Activated CD8-positive, alpha-beta memory T cell treated with anti-CD3 and anti-CD28 coated beads, Interleukin-2, amount 10 ng/mL, durations not matched to agents 7 days and 5 days (primary cell): ENCODE measurements around the gene RNU4-1. TPM values are rescaled to one million over a fixed set of nuclear protein-coding genes. Genes with fewer than 3 reads are reported as not detected.

ENCODE experiments used
- ATAC-seq: fragments of 150-1000 bp; cut with Tn5 transposase; one replicate; pipeline ENCODE4 v1.10.0; 2021; ENCODE audit warnings: moderate library complexity
- CTCF ChIA-PET: fragments of 350-600 bp; sonication (Branson Sonifier 250); formaldehyde crosslinking; loops from one replicate; lab custom pipeline; 2021; ENCODE audit warnings: antibody characterized with exemption; lab: Charles Lee
- DNase-seq: peaks from one replicate; pipeline ENCODE4 v3.0.0-alpha.2; 2020
- H3K27ac Mint-ChIP-seq: one replicate; pipeline ENCODE4 v1.8.0; 2021; ENCODE audit warnings: mild to moderate bottlenecking, mixed read lengths
- H3K27me3 Mint-ChIP-seq: one replicate; pipeline ENCODE4 v1.8.0; 2021; ENCODE audit warnings: mixed read lengths
- H3K36me3 Mint-ChIP-seq: one replicate; pipeline ENCODE4 v1.8.0; 2021; ENCODE audit warnings: mild to moderate bottlenecking, mixed read lengths
- H3K4me1 Mint-ChIP-seq: one replicate; pipeline ENCODE4 v1.8.0; 2021; ENCODE audit warnings: mixed read lengths
- H3K4me3 Mint-ChIP-seq: one replicate; pipeline ENCODE4 v1.8.0; 2021; ENCODE audit warnings: mild to moderate bottlenecking, moderate library complexity, mixed read lengths
- H3K9me3 Mint-ChIP-seq: one replicate; pipeline ENCODE4 v1.8.0; 2022; ENCODE audit warnings: low read depth, mixed read lengths
- total RNA-seq, 2 experiments: library from RNA; stranded (reverse); gene quantifications; one replicate each; pipeline ENCODE4 v1.2.3, GENCODE V29; 2021

Gene RNU4-1
- total RNA-seq, 2 experiments from 2014 or later = 780 to 2,122 TPM

DNA sequence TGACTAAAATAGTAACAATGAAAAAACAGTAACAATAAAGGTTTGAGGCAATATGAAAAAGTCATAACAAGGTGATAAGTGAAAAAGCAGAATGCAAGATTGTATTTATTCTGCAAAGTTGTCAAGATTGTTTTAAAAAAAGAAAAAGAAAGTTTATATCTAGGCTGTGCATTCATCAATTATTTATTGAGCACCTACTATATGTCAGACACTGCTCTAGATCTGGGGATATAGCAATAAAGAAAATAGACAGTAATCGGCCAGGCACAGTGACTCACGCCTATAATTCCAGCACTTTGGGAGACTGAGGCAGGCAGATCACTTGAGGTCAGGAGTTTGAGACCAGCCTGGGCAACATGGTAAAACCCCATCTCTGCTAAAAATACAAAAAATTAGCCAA is 30.7 kb upstream of the RNU4-1 start:
- ATAC-seq (no peak), DNase-seq (no peak)
- H3K4me3 Mint-ChIP-seq = no peak overlapping the region
- H3K36me3 Mint-ChIP-seq = no peaks in the 10 kb centered on the region
- H3K27me3 Mint-ChIP-seq = peaks cover 8% of the 10 kb centered on the region
- H3K27ac Mint-ChIP-seq = no peak overlapping the region
- peaks cover 9% of the 10 kb centered on the region for H3K4me1 Mint-ChIP-seq
- no peaks in the 10 kb centered on the region for H3K9me3 Mint-ChIP-seq
- CTCF ChIA-PET = interaction anchor here (0.6 to 2.4 kb wide), 3 partner anchors 22 to 143 kb away, joined by 4 to 7 read pairs (median 6); partner anchors contain the start of gene SIRT4

- Mint-ChIP-seq H3K4me3 (no peak overlapping the region), H3K27me3 (peaks cover 8% of the 10 kb centered on the region), H3K9me3 (no peaks in the 10 kb centered on the region), H3K4me1 (peaks cover 21% of the 10 kb centered on the region), H3K36me3 (no peaks in the 10 kb centered on the region), H3K27ac (no peak overlapping the region)
- CTCF ChIA-PET = interaction anchor here (1.4 to 2.3 kb wide), 2 partner anchors 19 to 109 kb away, joined by 4 to 10 read pairs; partner anchors contain the start of gene SIRT4
- no peak for ATAC-seq
- no peak for DNase-seq
These were observed 28.6 kb upstream of the RNU4-1 start for GRCh38 chr12:120321382-120322202.

DNA sequence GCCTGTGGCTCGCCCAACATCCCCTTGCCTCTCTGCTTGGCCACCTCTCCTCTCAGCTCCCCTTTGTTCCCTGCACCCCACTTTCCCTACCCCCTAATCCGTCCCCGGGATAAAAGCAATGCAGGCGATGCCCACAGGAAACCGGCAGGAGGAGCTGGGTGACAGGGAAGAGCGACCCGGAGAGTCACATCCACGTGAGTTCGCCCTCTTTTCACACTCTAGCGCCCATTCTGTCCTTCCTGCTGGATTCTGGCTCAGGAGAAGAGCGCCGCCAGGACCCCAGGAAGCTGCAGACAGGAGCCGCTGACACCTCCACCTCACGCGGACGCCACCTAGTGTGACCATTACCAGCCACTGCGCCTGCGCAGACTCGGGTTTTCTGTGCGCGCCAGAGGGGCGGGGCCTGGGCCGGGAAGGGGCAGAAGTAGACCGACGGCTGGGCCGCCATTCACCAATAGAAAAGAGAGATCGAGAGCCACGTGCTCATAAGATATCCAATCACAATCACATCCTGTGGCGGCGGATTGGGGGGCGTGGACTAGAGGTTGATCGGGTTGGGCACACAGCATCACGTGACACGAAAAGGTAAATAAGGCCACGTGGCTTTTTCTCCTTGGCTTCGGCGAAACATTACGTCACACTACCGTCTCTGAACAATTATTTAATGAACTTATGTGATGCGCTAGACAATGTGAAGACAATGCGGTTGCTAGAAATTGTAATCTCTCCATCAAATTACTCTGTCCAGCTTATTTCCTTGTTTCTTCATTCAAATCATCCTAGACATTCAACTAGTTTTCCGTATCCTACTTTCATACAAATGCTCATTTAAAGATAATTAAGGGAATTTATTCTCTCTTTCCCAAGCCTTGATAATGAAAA is 24.4 kb upstream of the RNU4-1 start:
- Mint-ChIP-seq H3K27me3 (no peaks in the 10 kb centered on the region), H3K4me3 (peak overlapping the region; percentile 78), H3K36me3 (no peaks in the 10 kb centered on the region), H3K9me3 (no peaks in the 10 kb centered on the region), H3K27ac (peak overlapping the region; percentile 88), H3K4me1 (peaks cover 13% of the 10 kb centered on the region)
- CTCF ChIA-PET = interaction anchor here (0.8 to 6.6 kb wide), 13 partner anchors 8 to 219 kb away, joined by 3 to 47 read pairs (median 3); partner anchors contain the start of genes COX6A1, PXN, RNU4-1 and RPLP0
- DNase-seq (peak; percentile 100), ATAC-seq (peak; percentile 100)

GRCh38 chr12:120316798-120317223 is 23.8 kb upstream of the RNU4-1 start:
- ATAC-seq = no peak

DNA sequence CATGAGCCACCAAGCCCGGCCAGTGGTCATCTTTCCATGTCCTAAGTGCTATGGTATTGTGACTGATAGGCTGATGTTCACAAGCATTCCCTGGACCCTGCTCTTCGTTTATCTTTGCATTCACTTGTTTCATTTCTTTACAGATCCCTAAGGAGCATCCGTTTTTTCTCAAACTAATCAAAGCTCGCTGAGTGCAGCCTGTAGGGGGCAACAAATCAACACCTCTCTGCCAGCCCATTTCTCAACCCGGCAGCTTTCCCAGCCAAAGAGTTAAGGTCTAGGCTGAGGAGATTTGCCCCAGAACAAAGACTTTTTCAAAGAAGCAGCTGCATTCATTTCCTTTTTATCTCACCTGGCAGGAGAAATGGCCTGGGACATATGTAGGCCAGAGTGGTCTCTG is 21.2 kb upstream of the RNU4-1 start:
- Mint-ChIP-seq H3K27me3 (no peaks in the 10 kb centered on the region), H3K4me3 (no peak overlapping the region), H3K36me3 (no peaks in the 10 kb centered on the region), H3K9me3 (no peaks in the 10 kb centered on the region), H3K27ac (no peak overlapping the region), H3K4me1 (peaks cover 13% of the 10 kb centered on the region)
- ATAC-seq (no peak), DNase-seq (no peak)
- CTCF ChIA-PET = interaction anchor here (1.8 to 6.6 kb wide), 4 partner anchors 8 to 86 kb away, joined by 6 to 47 read pairs (median 10); partner anchors contain the start of genes RNU4-1 and SIRT4

More at GRCh38 chr12:120316798-120317223, 23.8 kb upstream of the RNU4-1 start:
- H3K27me3 Mint-ChIP-seq = no peaks in the 10 kb centered on the region
- no peak for DNase-seq
- H3K27ac Mint-ChIP-seq = peak overlapping the region; percentile 88
- no peaks in the 10 kb centered on the region for H3K36me3 Mint-ChIP-seq
- peak overlapping the region; percentile 78 for H3K4me3 Mint-ChIP-seq
- H3K4me1 Mint-ChIP-seq = peaks cover 13% of the 10 kb centered on the region
- CTCF ChIA-PET = interaction anchor here (0.8 to 6.6 kb wide), 12 partner anchors 8 to 220 kb away, joined by 3 to 47 read pairs (median 3); partner anchors contain the start of genes COX6A1, PXN, RNU4-1 and RPLP0
- no peaks in the 10 kb centered on the region for H3K9me3 Mint-ChIP-seq

GRCh38 chr12:120301962-120302815 is 9.2 kb upstream of the RNU4-1 start, which contains the start of gene SIRT4:
TSS of gene SIRT4 (plus strand) at chr12:120302321. CDS start at chr12:120303562, 1,241 bp downstream.
- Mint-ChIP-seq H3K4me3 (peak within 1 kb of the TSS; percentile 83), H3K4me1 (peaks cover 8% of the 10 kb centered on the region), H3K27ac (peak within 1 kb of the TSS; percentile 77), H3K27me3 (no peaks in the 10 kb centered on the region), H3K9me3 (no peaks in the 10 kb centered on the region), H3K36me3 (no peaks in the 10 kb centered on the region)
- DNase-seq = peak; percentile 95
- CTCF ChIA-PET = interaction anchor here (0.6 to 2.3 kb wide), 24 partner anchors 8 to 386 kb away, joined by 3 to 47 read pairs (median 4); partner anchors contain the start of genes COX6A1, POP5, PXN and RNU4-1
- peak; percentile 100 for ATAC-seq

GRCh38 chr12:120292411-120292660 is 701 bp downstream of the RNU4-1 start:
- ATAC-seq (peak; percentile 10), DNase-seq (no peak)
- CTCF ChIA-PET = interaction anchor here (0.6 to 4.9 kb wide), 9 partner anchors 10 to 675 kb away, joined by 3 to 44 read pairs (median 6); partner anchors contain the start of genes PXN, RPLP0 and SIRT4
- Mint-ChIP-seq H3K27me3 (peaks cover 2% of the 10 kb centered on the region), H3K4me3 (no peak overlapping the region), H3K9me3 (no peaks in the 10 kb centered on the region), H3K27ac (no peak overlapping the region), H3K4me1 (peaks cover 10% of the 10 kb centered on the region), H3K36me3 (no peaks in the 10 kb centered on the region)

GRCh38 chr12:120290609-120291305 is 2.3 kb downstream of the RNU4-1 start:
- peak overlapping the region; percentile 17 for H3K4me3 Mint-ChIP-seq
- no peaks in the 10 kb centered on the region for H3K9me3 Mint-ChIP-seq
- H3K36me3 Mint-ChIP-seq = no peaks in the 10 kb centered on the region
- CTCF ChIA-PET = interaction anchor here (0.7 to 4.9 kb wide), 7 partner anchors 11 to 419 kb away, joined by 3 to 44 read pairs (median 23); partner anchors contain the start of genes PXN, RPLP0, SIRT4 and UNC119B
- H3K4me1 Mint-ChIP-seq = peaks cover 10% of the 10 kb centered on the region
- H3K27me3 Mint-ChIP-seq = peaks cover 12% of the 10 kb centered on the region
- ATAC-seq (peak; percentile 11), DNase-seq (peak; percentile 63)
- H3K27ac Mint-ChIP-seq = no peak overlapping the region

DNA sequence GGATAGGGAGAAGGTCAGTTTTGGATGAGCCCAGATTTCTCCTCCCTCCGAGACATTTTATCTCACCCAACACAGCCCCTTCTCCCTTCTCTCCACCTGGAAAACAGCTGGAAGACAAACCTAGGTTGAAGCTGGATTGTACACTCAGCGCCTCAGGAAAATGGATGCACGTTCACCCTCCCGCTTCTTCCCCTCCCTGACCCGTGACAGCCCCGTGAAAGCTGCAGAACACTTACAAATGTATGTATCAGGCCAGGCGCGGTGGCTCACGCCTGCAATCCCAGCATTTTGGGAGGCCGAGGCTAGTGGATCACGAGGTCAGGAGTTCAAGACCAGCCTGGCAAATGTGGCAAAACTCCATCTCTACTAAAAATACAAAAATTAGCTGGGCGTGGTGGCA is 5.5 kb downstream of the RNU4-1 start:
- DNase-seq (no peak), ATAC-seq (no peak)
- Mint-ChIP-seq H3K36me3 (no peaks in the 10 kb centered on the region), H3K27me3 (peaks cover 12% of the 10 kb centered on the region), H3K4me1 (peaks cover 11% of the 10 kb centered on the region), H3K9me3 (no peaks in the 10 kb centered on the region), H3K27ac (no peak overlapping the region), H3K4me3 (no peak overlapping the region)
- CTCF ChIA-PET = interaction anchor here (1.1 to 2.8 kb wide), 4 partner anchors 21 to 60 kb away, joined by 3 to 8 read pairs (median 4); partner anchors contain the start of gene PXN

GRCh38 chr12:120286768-120287490 is 6.1 kb downstream of the RNU4-1 start:
- CTCF ChIA-PET = interaction anchor here (0.6 to 2.8 kb wide), 5 partner anchors 20 to 79 kb away, joined by 3 to 8 read pairs (median 4); partner anchors contain the start of gene PXN
- Mint-ChIP-seq H3K4me3 (no peak overlapping the region), H3K36me3 (no peaks in the 10 kb centered on the region), H3K27ac (no peak overlapping the region), H3K27me3 (peaks cover 12% of the 10 kb centered on the region), H3K4me1 (peaks cover 11% of the 10 kb centered on the region), H3K9me3 (no peaks in the 10 kb centered on the region)
- DNase-seq = no peak
- no peak for ATAC-seq

DNA sequence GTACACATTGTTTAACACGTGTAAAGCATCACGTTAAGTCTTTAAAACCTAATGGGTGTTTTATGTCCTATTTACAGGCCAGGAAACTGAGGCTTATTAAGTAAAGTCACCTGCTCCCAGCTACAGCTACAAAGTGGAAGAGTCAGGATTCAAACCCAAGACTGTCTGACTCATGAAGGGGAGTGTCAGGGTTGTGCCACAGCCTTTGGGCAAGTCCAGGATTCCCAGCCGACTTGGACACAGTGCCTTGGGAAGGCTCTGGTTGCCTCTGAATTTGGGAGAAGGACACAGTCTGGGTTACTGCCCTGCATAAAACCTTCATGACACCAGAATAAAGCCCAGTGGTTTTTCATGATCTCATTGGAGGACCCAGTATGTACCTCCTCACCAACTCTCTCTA is 8.7 kb downstream of the RNU4-1 start:
- no peaks in the 10 kb centered on the region for H3K9me3 Mint-ChIP-seq
- H3K27me3 Mint-ChIP-seq = peaks cover 10% of the 10 kb centered on the region
- no peaks in the 10 kb centered on the region for H3K36me3 Mint-ChIP-seq
- CTCF ChIA-PET = interaction anchor here (0.7 to 1.2 kb wide), 3 partner anchors 19 to 124 kb away, joined by 3 read pairs; partner anchors contain the start of gene PXN
- no peak overlapping the region for H3K4me3 Mint-ChIP-seq
- no peak for DNase-seq
- peaks cover 2% of the 10 kb centered on the region for H3K4me1 Mint-ChIP-seq
- no peak for ATAC-seq
- no peak overlapping the region for H3K27ac Mint-ChIP-seq
